ENCODE measurements around the gene SLC38A4.
"Not testable (repeated sequence)": the region's sequence is repeated elsewhere in the genome, so short reads cannot be mapped to it uniquely, and the experiment has no call there.

SLC38A4 gene

GRCh38 chr12:46773586-46774321 is 52.0 kb downstream of the SLC38A4 start:
- no peak for DNase-seq

GRCh38 chr12:46771268-46771827 is 54.4 kb downstream of the SLC38A4 start:
- DNase-seq, result no peak

GRCh38 chr12:46770501-46771183 is 55.2 kb downstream of the SLC38A4 start:
- no peak for DNase-seq

- DNase-seq, result no peak
Measured at GRCh38 chr12:46764005-46764404, 61.8 kb downstream of the SLC38A4 start.

- DNase-seq, result no peak
Measured at GRCh38 chr12:46763230-46763629, 62.6 kb downstream of the SLC38A4 start.

GRCh38 chr12:46754550-46754949 is 71.2 kb downstream of the SLC38A4 start:
- DNase-seq, result no peak

GRCh38 chr12:46752396-46752795 is 73.4 kb downstream of the SLC38A4 start:
- no peak for DNase-seq

GRCh38 chr12:46751173-46751572 is 74.6 kb downstream of the SLC38A4 start:
- DNase-seq, result no peak

GRCh38 chr12:46749322-46749721 is 76.5 kb downstream of the SLC38A4 start:
- no peak for DNase-seq

- DNase-seq, result no peak
Measured at GRCh38 chr12:46744283-46744682, 81.5 kb downstream of the SLC38A4 start.

- no peak for DNase-seq
Measured at GRCh38 chr12:46743456-46743855, 82.3 kb downstream of the SLC38A4 start.

- DNase-seq, result not testable (repeated sequence)
Measured at GRCh38 chr12:46742271-46742670, 83.5 kb downstream of the SLC38A4 start.

- no peak for DNase-seq
Measured at GRCh38 chr12:46725332-46725731, 100.5 kb downstream of the SLC38A4 start.

- no peak for DNase-seq
Measured at GRCh38 chr12:46723629-46724419, 102.0 kb downstream of the SLC38A4 start.

GRCh38 chr12:46722394-46723185 is 103.2 kb downstream of the SLC38A4 start:
- peak; percentile 3 for DNase-seq

- DNase-seq, result no peak
Measured at GRCh38 chr12:46718495-46718894, 107.3 kb downstream of the SLC38A4 start.

GRCh38 chr12:46717868-46718267 is 107.9 kb downstream of the SLC38A4 start:
- DNase-seq, result no peak

GRCh38 chr12:46717159-46717558 is 108.6 kb downstream of the SLC38A4 start:
- no peak for DNase-seq
